GM21529 (cell line): ENCODE data around the gene RCCD1.

Experiments
- ATAC-seq: cut with Tn5 transposase; IDR thresholded peaks from one replicate; pipeline ENCODE4 v1.9.1; 2021; ENCODE audit not compliant: unreplicated experiment

Gene RCCD1

GRCh38 chr15:90962021-90962420, 7.3 kb downstream of the RCCD1 start:
- ATAC-seq, result no peak

- no peak for ATAC-seq
Measured at GRCh38 chr15:90966262-90966661, 11.6 kb downstream of the RCCD1 start.

- ATAC-seq, result no peak
Measured at GRCh38 chr15:90967206-90967605, 12.5 kb downstream of the RCCD1 start.

- ATAC-seq, result no peak
Measured at GRCh38 chr15:90968434-90968833, 13.8 kb downstream of the RCCD1 start.

GRCh38 chr15:90970274-90970673, 15.6 kb downstream of the RCCD1 start:
- no peak for ATAC-seq

GRCh38 chr15:90972133-90972532, 17.4 kb downstream of the RCCD1 start:
- ATAC-seq, result no peak

GRCh38 chr15:90974216-90974615, 19.5 kb downstream of the RCCD1 start:
- no peak for ATAC-seq

- ATAC-seq, result no peak
Measured at GRCh38 chr15:90979582-90979981, 24.9 kb downstream of the RCCD1 start.

GRCh38 chr15:90981681-90982080, 27.0 kb downstream of the RCCD1 start:
- ATAC-seq, result peak; percentile 81

GRCh38 chr15:90982135-90982534, 27.5 kb downstream of the RCCD1 start:
- ATAC-seq, result peak; percentile 51

- ATAC-seq, result peak; percentile 61
Measured at GRCh38 chr15:90986790-90987507, 32.3 kb downstream of the RCCD1 start.

- no peak for ATAC-seq
Measured at GRCh38 chr15:90987561-90988141, 33.0 kb downstream of the RCCD1 start.

GRCh38 chr15:90988296-90988695, 33.6 kb downstream of the RCCD1 start:
- ATAC-seq, result no peak

GRCh38 chr15:90989040-90989768, 34.5 kb downstream of the RCCD1 start:
- no peak for ATAC-seq

GRCh38 chr15:90990446-90990845, 35.8 kb downstream of the RCCD1 start:
- no peak for ATAC-seq

- ATAC-seq, result no peak
Measured at GRCh38 chr15:90991587-90992285, 37.1 kb downstream of the RCCD1 start.

GRCh38 chr15:90994059-90994416, 39.4 kb downstream of the RCCD1 start:
- peak; percentile 13 for ATAC-seq

- ATAC-seq, result peak; percentile 94
Measured at GRCh38 chr15:90994417-90995311, 40.0 kb downstream of the RCCD1 start, which contains the start of gene PRC1. TSS of gene PRC1 (minus strand) at chr15:90994535. CDS start at chr15:90994417, 118 bp downstream.

GRCh38 chr15:90998737-90999136, 44.1 kb downstream of the RCCD1 start:
- no peak for ATAC-seq

- ATAC-seq, result no peak
Measured at GRCh38 chr15:91001209-91001608, 46.5 kb downstream of the RCCD1 start.
